ENCODE results near the gene RPH3AL.

RPH3AL gene

GRCh38 chr17:356671-357434 is 4.2 kb upstream of the RPH3AL start:
- no peak overlapping the region for H3K4me3 ChIP-seq (ENCODE audit: low read length)
- no peak for DNase-seq (ENCODE audit: low read depth, low spot score)

- H3K4me3 ChIP-seq (ENCODE audit: low read length): no peak overlapping the region
- DNase-seq (ENCODE audit: low read depth, low spot score): no peak
Measured at GRCh38 chr17:354651-355556, 2.3 kb upstream of the RPH3AL start.

GRCh38 chr17:353838-354234 is 1.2 kb upstream of the RPH3AL start:
- no peak for DNase-seq (ENCODE audit: low read depth, low spot score)
- H3K4me3 ChIP-seq (ENCODE audit: low read length): no peak overlapping the region

- no peak for DNase-seq (ENCODE audit: low read depth, low spot score)
- H3K4me3 ChIP-seq (ENCODE audit: low read length): no peak overlapping the region
Measured at GRCh38 chr17:353213-353837, 718 bp upstream of the RPH3AL start.

GRCh38 chr17:351875-352420 is 659 bp downstream of the RPH3AL start:
- no peak overlapping the region for H3K4me3 ChIP-seq (ENCODE audit: low read length)
- DNase-seq (ENCODE audit: low read depth, low spot score): no peak

- H3K4me3 ChIP-seq (ENCODE audit: low read length): no peak overlapping the region
- no peak for DNase-seq (ENCODE audit: low read depth, low spot score)
Measured at GRCh38 chr17:351449-351738, 1.2 kb downstream of the RPH3AL start.

- DNase-seq (ENCODE audit: low read depth, low spot score): no peak
- no peak overlapping the region for H3K4me3 ChIP-seq (ENCODE audit: low read length)
Measured at GRCh38 chr17:350706-351448, 1.7 kb downstream of the RPH3AL start.

- DNase-seq (ENCODE audit: low read depth, low spot score): no peak
- no peak overlapping the region for H3K4me3 ChIP-seq (ENCODE audit: low read length)
Measured at GRCh38 chr17:349666-350065, 2.9 kb downstream of the RPH3AL start.

GRCh38 chr17:348692-349425 is 3.7 kb downstream of the RPH3AL start:
- no peak overlapping the region for H3K4me3 ChIP-seq (ENCODE audit: low read length)
- no peak for DNase-seq (ENCODE audit: low read depth, low spot score)

- DNase-seq (ENCODE audit: low read depth, low spot score): no peak
- H3K4me3 ChIP-seq (ENCODE audit: low read length): no peak overlapping the region
Measured at GRCh38 chr17:348012-348411, 4.6 kb downstream of the RPH3AL start.

- no peak for DNase-seq (ENCODE audit: low read depth, low spot score)
- H3K4me3 ChIP-seq (ENCODE audit: low read length): no peak overlapping the region
Measured at GRCh38 chr17:347309-347899, 5.2 kb downstream of the RPH3AL start.

- DNase-seq (ENCODE audit: low read depth, low spot score): no peak
- no peak overlapping the region for H3K4me3 ChIP-seq (ENCODE audit: low read length)
Measured at GRCh38 chr17:345992-346785, 6.4 kb downstream of the RPH3AL start.

GRCh38 chr17:345261-345660 is 7.3 kb downstream of the RPH3AL start:
- no peak for DNase-seq (ENCODE audit: low read depth, low spot score)
- H3K4me3 ChIP-seq (ENCODE audit: low read length): no peak overlapping the region

- H3K4me3 ChIP-seq (ENCODE audit: low read length): no peak overlapping the region
Measured at GRCh38 chr17:343875-344752, 8.5 kb downstream of the RPH3AL start.

GRCh38 chr17:343211-343610 is 9.4 kb downstream of the RPH3AL start:
- DNase-seq (ENCODE audit: low read depth, low spot score): no peak
- no peak overlapping the region for H3K4me3 ChIP-seq (ENCODE audit: low read length)

More at GRCh38 chr17:343875-344752, 8.5 kb downstream of the RPH3AL start:
- DNase-seq (ENCODE audit: low read depth, low spot score): no peak

- H3K4me3 ChIP-seq (ENCODE audit: low read length): no peak overlapping the region
- DNase-seq (ENCODE audit: low read depth, low spot score): no peak
Measured at GRCh38 chr17:340074-340473, 12.5 kb downstream of the RPH3AL start.

Data from Jurkat, Clone E6-1 (cell line).